ENCODE measurements around the gene ATP2B3.

The ATP2B3 gene

GRCh38 chrX:153539171-153539978, 21.9 kb downstream of the ATP2B3 start:
- peak; percentile 58 for DNase-seq

GRCh38 chrX:153539979-153540358, 22.5 kb downstream of the ATP2B3 start:
- no peak for DNase-seq

GRCh38 chrX:153544727-153545126, 27.3 kb downstream of the ATP2B3 start:
- DNase-seq = no peak

- DNase-seq = no peak
Observed at GRCh38 chrX:153546386-153546785, 28.9 kb downstream of the ATP2B3 start.

GRCh38 chrX:153547195-153547594, 29.8 kb downstream of the ATP2B3 start:
- DNase-seq = no peak

GRCh38 chrX:153549231-153549630, 31.8 kb downstream of the ATP2B3 start:
- no peak for DNase-seq

GRCh38 chrX:153549807-153550206, 32.4 kb downstream of the ATP2B3 start:
- no peak for DNase-seq

GRCh38 chrX:153551135-153551534, 33.7 kb downstream of the ATP2B3 start:
- DNase-seq = no peak

- peak; percentile 63 for DNase-seq
Observed at GRCh38 chrX:153554519-153555167, 37.2 kb downstream of the ATP2B3 start.

GRCh38 chrX:153556767-153557166, 39.3 kb downstream of the ATP2B3 start:
- no peak for DNase-seq

- no peak for DNase-seq
Observed at GRCh38 chrX:153557618-153558355, 40.3 kb downstream of the ATP2B3 start.

GRCh38 chrX:153560000-153560399, 42.6 kb downstream of the ATP2B3 start:
- no peak for DNase-seq

GRCh38 chrX:153560466-153560865, 43.0 kb downstream of the ATP2B3 start:
- no peak for DNase-seq

GRCh38 chrX:153561337-153561736, 43.9 kb downstream of the ATP2B3 start:
- DNase-seq = no peak

- no peak for DNase-seq
Observed at GRCh38 chrX:153562546-153562945, 45.1 kb downstream of the ATP2B3 start.

- no peak for DNase-seq
Observed at GRCh38 chrX:153564047-153564606, 46.7 kb downstream of the ATP2B3 start.

- no peak for DNase-seq
Observed at GRCh38 chrX:153565996-153566580, 48.6 kb downstream of the ATP2B3 start.

GRCh38 chrX:153568451-153569011, 51.1 kb downstream of the ATP2B3 start:
- DNase-seq = no peak

GRCh38 chrX:153569475-153569874, 52.0 kb downstream of the ATP2B3 start:
- DNase-seq = no peak

GRCh38 chrX:153571534-153571908, 54.1 kb downstream of the ATP2B3 start:
- no peak for DNase-seq

- DNase-seq = no peak
Observed at GRCh38 chrX:153572601-153573000, 55.2 kb downstream of the ATP2B3 start.

- DNase-seq = no peak
Observed at GRCh38 chrX:153573984-153574383, 56.5 kb downstream of the ATP2B3 start.

All from activated naive CD4-positive, alpha-beta T cell treated with Interleukin-2 at 50 U/mL for 16 hours (primary cell).